Peyer's patch (tissue), 4 donors: ENCODE results near the gene CDC42EP2. TPM values are rescaled to one million over a fixed set of nuclear protein-coding genes. Genes with fewer than 3 reads are reported as not detected.

Experiments used
- DNase-seq, 3 donors: peaks; one replicate each; pipeline ENCODE4 v3.0.0-alpha.2; 2017 to 2019
- H3K27ac ChIP-seq, 4 donors: fragments of 200-600 bp; sonication (generic); one replicate each; pipeline ENCODE4 v1.5.1; 2016 to 2019
- H3K27me3 ChIP-seq, 2 donors: fragments of 200-600 bp; sonication (generic); one replicate each; pipeline ENCODE4 v1.5.1; 2019
- H3K36me3 ChIP-seq, 3 donors: fragments of 200-600 bp; sonication (generic); one replicate each; pipeline ENCODE4 v1.5.1; 2016 to 2019
- H3K4me1 ChIP-seq, 4 donors: fragments of 200-600 bp; sonication (generic); one replicate each; pipeline ENCODE4 v1.5.1; 2016 to 2019
- H3K4me3 ChIP-seq, 4 donors: fragments of 200-600 bp; sonication (generic); 1 replicate in 3 of 4; 2 replicates in 1 of 4; pipeline ENCODE4 v1.5.1; 2016 to 2019; ENCODE audit warnings: mild to moderate bottlenecking in 1 of 4
- H3K9me3 ChIP-seq, 4 donors: fragments of 200-600 bp; sonication (generic); one replicate each; pipeline ENCODE4 v1.5.1; 2016 to 2019; ENCODE audit warnings: mild to moderate bottlenecking in 1 of 4
- POLR2A ChIP-seq, 2 donors: fragments of 450-650 bp; IDR thresholded peaks; one replicate each; pipeline ENCODE4 v1.5.1; 2017; ENCODE audit warnings: antibody characterized with exemption in 2 of 2, mild to moderate bottlenecking in 2 of 2, moderate library complexity in 2 of 2
- total RNA-seq, 4 donors: library from RNA; depleted of rRNA; stranded (reverse); fragments of >200 nt; gene quantifications; one replicate each; pipeline ENCODE4 v1.1.0, GENCODE V29; 2016
- TF ChIP-seq, protein P1 (sequence below), 6 experiments: fragments of 450-650 bp in 4 of 6; fragments of 200-600 bp in 2 of 6; sonication (generic) in 1 of 6; IDR thresholded peaks; one replicate each; pipeline ENCODE4 v1.5.1; 2017 to 2019; ENCODE audit warnings: antibody characterized with exemption in 6 of 6, mild to moderate bottlenecking in 3 of 6, moderate library complexity in 1 of 6

The CDC42EP2 gene
- total RNA-seq, 4 donors from 2014 or later: 13.2 to 26.9 (median 24.7) TPM

DNA sequence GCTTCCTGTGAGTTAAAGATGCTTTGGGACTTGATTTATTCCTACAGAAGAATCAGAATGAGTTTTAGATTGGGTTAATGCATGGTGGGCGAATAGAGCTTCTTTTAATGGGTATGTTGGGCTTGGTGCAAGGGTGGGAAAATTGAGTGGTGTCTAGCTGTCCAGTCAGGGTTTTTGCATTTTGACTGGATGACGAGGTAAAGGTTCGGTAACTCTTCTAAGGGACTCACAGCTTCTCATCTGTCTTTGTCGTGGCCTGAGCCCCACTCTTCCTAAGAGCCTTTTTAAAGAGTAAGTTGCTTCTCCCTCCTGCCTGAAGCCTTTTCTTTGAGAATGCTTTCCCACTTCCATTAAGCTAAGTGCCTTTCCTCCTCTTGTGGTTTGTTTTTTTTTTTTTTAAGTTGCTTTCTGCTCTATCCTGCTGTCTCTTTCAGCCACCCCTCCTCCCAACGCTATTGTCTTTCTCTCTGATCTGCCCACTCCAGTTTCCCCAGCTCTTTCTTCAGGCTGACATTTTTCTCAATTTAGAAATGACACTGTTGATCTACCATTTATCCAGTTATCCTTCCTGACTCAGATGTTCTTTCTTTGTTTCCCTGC is 20.1 kb downstream of the CDC42EP2 start:
- Histone ChIP-seq H3K36me3 (peaks cover 0 to 12% (median 0%) of the 10 kb centered on the region in 3 donors), H3K4me1 (peaks cover 3 to 15% (median 4%) of the 10 kb centered on the region in 4 donors)

DNA sequence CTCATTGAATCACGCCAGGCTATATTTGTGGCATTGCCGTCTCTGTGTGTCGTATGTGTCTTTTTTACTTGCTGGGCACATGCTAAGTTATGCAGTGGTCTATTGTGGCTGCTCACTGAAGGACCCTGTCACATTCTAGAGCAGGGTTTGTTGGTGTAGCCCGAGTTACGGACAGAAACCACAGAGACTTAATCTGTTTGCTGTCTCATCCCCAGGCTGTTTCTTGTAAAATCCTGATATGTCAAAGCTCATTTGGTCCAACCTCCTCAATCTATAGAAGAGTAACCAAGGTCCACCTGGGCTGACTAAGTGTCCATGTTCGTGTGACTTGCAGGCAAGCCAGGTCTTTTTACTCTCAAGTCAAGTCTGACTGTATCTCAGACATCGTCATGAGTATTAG is 24.0 kb downstream of the CDC42EP2 start:
- no peaks in the 10 kb centered on the region for H3K27me3 ChIP-seq
- no peak overlapping the region for H3K27ac ChIP-seq
- no peak overlapping the region for H3K4me3 ChIP-seq
- H3K9me3 ChIP-seq: no peaks in the 10 kb centered on the region
- TF ChIP-seq, protein P1, sequence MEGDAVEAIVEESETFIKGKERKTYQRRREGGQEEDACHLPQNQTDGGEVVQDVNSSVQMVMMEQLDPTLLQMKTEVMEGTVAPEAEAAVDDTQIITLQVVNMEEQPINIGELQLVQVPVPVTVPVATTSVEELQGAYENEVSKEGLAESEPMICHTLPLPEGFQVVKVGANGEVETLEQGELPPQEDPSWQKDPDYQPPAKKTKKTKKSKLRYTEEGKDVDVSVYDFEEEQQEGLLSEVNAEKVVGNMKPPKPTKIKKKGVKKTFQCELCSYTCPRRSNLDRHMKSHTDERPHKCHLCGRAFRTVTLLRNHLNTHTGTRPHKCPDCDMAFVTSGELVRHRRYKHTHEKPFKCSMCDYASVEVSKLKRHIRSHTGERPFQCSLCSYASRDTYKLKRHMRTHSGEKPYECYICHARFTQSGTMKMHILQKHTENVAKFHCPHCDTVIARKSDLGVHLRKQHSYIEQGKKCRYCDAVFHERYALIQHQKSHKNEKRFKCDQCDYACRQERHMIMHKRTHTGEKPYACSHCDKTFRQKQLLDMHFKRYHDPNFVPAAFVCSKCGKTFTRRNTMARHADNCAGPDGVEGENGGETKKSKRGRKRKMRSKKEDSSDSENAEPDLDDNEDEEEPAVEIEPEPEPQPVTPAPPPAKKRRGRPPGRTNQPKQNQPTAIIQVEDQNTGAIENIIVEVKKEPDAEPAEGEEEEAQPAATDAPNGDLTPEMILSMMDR (IDR thresholded peaks at IDR 0.05): no peak
- no peak for TF ChIP-seq POLR2A (IDR thresholded peaks at IDR 0.05)
- H3K4me1 ChIP-seq: peaks cover 3 to 14% (median 4%) of the 10 kb centered on the region in 4 donors
- H3K36me3 ChIP-seq: peaks cover 0 to 48% (median 0%) of the 10 kb centered on the region in 3 donors
- no peak for DNase-seq

More for the DNA sequence above, 20.1 kb downstream of the CDC42EP2 start:
- no peak for TF ChIP-seq POLR2A (IDR thresholded peaks at IDR 0.05)
- TF ChIP-seq, protein P1 (IDR thresholded peaks at IDR 0.05): no peak
- DNase-seq: no peak
- peak overlapping the region in 1 of 4 donors; percentile 91 for H3K27ac ChIP-seq
- H3K27me3 ChIP-seq: no peaks in the 10 kb centered on the region
- H3K9me3 ChIP-seq: no peaks in the 10 kb centered on the region
- H3K4me3 ChIP-seq: peak overlapping the region; percentile 74 to 95 (median 83)

DNA sequence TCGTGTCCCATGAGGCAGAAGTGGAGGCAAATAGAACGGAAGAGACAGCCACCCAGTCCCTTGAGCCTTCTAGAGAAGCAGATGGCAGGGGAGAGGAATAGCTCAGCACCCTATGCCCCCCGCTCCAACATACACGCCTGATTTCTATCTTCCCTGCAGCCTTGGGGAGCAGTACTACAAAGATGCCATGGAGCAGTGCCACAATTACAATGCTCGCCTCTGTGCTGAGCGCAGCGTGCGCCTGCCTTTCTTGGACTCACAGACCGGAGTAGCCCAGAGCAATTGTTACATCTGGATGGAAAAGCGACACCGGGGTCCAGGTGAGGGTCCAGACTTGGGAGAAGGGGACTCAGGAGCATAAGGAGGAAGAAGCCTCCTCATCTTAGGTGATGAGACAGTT is 25.6 kb downstream of the CDC42EP2 start:
- H3K36me3 ChIP-seq: peaks cover 0 to 63% (median 0%) of the 10 kb centered on the region in 3 donors
- H3K27ac ChIP-seq: no peak overlapping the region
- peaks cover 0 to 4% (median 3%) of the 10 kb centered on the region in 4 donors for H3K4me1 ChIP-seq
- H3K4me3 ChIP-seq: no peak overlapping the region
- no peak for DNase-seq
- H3K27me3 ChIP-seq: no peaks in the 10 kb centered on the region
- no peak for TF ChIP-seq POLR2A (IDR thresholded peaks at IDR 0.05)
- TF ChIP-seq, protein P1 (IDR thresholded peaks at IDR 0.05): no peak
- no peaks in the 10 kb centered on the region for H3K9me3 ChIP-seq

DNA sequence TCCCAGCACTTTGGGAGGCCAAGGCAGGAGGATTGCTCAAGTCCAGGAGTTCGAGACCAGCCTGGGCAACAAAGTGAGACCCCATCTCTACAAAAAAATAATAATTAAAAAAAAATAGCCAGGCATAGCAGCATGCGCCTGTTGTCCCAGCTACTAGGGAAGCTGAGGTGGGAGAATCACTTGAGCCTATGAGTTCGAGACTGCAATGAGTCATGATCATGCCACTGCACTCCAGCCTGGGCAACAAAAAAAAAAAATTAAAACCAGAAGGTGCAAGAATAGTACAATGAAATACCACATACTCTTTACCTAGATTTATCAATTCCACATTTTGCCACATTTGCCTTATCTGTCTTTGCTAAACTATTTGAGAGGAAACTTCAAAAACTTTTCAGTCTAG is 27.2 kb downstream of the CDC42EP2 start:
- no peak overlapping the region for H3K4me3 ChIP-seq
- no peak for TF ChIP-seq POLR2A (IDR thresholded peaks at IDR 0.05)
- TF ChIP-seq, protein P1 (IDR thresholded peaks at IDR 0.05): no peak
- DNase-seq: no peak
- H3K4me1 ChIP-seq: no peaks in the 10 kb centered on the region
- no peaks in the 10 kb centered on the region for H3K27me3 ChIP-seq
- peaks cover 0 to 74% (median 0%) of the 10 kb centered on the region in 3 donors for H3K36me3 ChIP-seq
- no peaks in the 10 kb centered on the region for H3K9me3 ChIP-seq
- no peak overlapping the region for H3K27ac ChIP-seq

DNA sequence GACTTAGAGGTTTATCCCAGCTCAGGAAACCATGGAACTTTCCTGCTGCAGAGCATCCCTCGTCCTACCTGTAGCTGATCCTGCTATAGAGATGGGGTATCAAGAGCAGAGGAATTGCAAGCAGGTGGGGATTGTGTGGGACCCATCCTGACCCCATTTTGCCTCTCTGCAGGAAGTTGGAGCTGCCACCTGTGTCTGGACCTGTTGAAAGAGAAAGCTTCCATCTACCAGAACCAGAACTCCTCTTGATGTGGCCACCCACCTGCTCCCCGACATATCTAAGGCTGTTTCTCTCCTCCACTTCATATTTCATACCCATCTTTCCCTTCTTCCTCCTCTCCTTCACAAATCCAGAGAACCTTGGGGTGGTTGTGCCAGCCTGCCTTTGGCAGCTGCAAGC is 36.8 kb downstream of the CDC42EP2 start:
- no peak overlapping the region for H3K27ac ChIP-seq
- H3K36me3 ChIP-seq: peaks cover 0 to 63% (median 0%) of the 10 kb centered on the region in 3 donors
- H3K27me3 ChIP-seq: no peaks in the 10 kb centered on the region
- no peak overlapping the region for H3K4me3 ChIP-seq
- no peaks in the 10 kb centered on the region for H3K9me3 ChIP-seq
- TF ChIP-seq, protein P1 (IDR thresholded peaks at IDR 0.05): no peak
- DNase-seq: no peak
- H3K4me1 ChIP-seq: peaks cover 0 to 19% (median 5%) of the 10 kb centered on the region in 4 donors
